Ovary (tissue), 3 donors: ENCODE measurements around the gene HSPA1L.

ENCODE experiments used
- EP300 ChIP-seq: sonication (generic); formaldehyde crosslinking; IDR thresholded peaks from one replicate; pipeline ENCODE4 v1.6.1; 2017; ENCODE audit warnings: antibody characterized with exemption
- POLR2A ChIP-seq: fragments of 450-650 bp; IDR thresholded peaks from one replicate; pipeline ENCODE4 v1.6.1; 2017; ENCODE audit warnings: antibody characterized with exemption, mild to moderate bottlenecking, moderate library complexity
- TF ChIP-seq, protein P1 (sequence below), 3 donors: fragments of 450-650 bp in 2 of 3; fragments of 200-600 bp in 1 of 3; IDR thresholded peaks; one replicate each; pipeline versions ENCODE4 v1.5.1 to v1.8.0; 2016 to 2022; ENCODE audit warnings: antibody characterized with exemption in 3 of 3, mild to moderate bottlenecking in 1 of 3
- donor health status: DM: no; HTN: no; CAD: no.

DNA sequence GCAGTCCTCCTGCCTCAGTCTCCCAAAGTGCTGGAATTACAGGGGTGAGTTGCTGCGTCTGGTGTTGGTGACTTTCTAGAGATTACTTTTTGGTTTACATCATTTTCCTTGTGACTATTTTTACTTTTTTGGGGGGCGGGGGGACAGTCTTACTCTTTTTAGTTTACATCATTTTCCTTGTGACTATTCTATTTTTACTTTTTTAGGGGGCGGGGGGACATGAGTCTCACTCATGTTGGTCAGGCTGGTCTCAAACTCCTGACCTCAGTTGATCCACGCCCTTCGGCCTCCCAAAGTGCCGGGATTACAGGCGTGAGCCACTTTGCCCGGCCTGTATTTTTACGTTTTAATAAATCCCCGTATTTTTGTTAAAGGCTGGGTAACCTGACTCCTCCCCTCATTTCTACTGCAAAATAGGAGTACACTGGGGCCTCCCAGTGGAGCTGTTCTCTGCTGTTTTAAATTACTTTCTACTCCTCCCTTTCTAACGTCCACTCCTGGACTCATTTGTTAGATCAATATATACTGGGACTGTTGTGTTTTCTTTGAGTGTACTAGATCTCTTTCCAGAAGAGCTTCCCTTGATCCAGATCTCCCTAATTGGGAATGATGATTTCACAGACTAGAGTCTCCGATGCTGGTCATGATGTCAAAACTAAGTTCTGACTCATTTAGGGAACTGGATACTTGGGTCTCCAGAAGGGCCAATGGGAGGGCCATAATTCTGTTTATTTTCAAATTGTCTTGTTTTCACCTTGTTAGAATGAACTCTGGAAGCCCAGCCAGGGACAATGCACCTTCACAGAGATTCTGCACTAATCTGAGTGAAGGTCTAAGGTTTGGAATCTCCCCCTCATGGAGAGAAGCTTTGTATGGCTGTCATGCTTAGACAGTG, 21.6 kb upstream of the HSPA1L start:
- TF ChIP-seq POLR2A: no peak
- TF ChIP-seq, protein P1, sequence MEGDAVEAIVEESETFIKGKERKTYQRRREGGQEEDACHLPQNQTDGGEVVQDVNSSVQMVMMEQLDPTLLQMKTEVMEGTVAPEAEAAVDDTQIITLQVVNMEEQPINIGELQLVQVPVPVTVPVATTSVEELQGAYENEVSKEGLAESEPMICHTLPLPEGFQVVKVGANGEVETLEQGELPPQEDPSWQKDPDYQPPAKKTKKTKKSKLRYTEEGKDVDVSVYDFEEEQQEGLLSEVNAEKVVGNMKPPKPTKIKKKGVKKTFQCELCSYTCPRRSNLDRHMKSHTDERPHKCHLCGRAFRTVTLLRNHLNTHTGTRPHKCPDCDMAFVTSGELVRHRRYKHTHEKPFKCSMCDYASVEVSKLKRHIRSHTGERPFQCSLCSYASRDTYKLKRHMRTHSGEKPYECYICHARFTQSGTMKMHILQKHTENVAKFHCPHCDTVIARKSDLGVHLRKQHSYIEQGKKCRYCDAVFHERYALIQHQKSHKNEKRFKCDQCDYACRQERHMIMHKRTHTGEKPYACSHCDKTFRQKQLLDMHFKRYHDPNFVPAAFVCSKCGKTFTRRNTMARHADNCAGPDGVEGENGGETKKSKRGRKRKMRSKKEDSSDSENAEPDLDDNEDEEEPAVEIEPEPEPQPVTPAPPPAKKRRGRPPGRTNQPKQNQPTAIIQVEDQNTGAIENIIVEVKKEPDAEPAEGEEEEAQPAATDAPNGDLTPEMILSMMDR (IDR thresholded peaks at IDR 0.05): no peak
- no peak for TF ChIP-seq EP300
